ENCODE data around the gene MINDY4.
A peak's percentile ranks its signal among the peaks of the same experiment; 100 is the strongest.

Gene MINDY4

DNA sequence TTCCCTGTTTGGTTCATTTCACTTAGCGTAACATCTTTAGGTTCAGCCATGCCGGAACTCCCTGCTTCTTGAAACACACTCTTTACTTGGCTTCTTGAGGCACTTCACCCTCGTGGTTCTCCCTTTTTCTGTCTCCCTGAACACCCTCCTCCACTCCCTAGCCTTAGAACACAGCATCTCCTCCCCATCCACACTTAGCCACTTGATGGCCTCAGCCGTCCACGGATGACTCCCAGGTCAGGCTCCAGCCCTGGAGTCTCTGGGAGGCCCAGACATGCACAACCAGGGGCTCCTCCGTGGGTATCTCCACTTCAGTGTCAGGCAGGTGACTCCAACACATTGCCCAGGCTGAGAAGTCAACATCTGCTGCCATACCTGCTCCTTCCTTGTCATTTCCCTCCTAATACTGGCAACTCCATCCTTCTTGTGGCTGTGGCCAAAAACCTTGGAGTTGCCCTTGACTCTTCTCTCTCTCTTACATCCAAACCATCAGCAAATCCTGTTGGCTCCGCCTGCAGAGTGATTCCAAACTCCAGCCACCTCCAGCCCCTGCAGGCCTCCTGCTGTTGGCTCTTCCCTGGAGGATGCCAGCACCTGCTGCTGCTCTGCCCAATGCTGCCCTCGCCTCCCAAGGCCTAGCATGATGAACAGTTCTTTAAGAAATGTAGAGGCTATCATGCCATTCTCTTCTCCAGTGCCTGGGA lies 27.7 kb upstream of the MINDY4 start:
- peak; percentile 13 for DNase-seq

DNA sequence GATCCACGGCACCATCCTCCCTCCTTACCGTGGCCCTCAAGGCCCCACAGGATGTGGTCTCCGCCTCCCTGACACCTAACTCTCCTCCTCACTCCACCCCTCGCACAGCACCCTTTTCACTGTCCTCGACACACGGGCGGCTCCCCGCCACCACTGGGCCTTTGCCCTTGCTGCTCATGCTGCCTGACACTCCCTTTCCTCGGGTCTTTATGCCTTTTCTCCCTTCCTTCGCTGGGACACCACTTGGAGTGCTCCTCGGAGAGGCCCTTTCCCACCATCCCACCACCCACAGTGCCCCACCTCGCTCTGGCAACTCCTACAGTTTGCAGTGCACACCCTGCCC lies 27.2 kb upstream of the MINDY4 start:
- DNase-seq: no peak

DNA sequence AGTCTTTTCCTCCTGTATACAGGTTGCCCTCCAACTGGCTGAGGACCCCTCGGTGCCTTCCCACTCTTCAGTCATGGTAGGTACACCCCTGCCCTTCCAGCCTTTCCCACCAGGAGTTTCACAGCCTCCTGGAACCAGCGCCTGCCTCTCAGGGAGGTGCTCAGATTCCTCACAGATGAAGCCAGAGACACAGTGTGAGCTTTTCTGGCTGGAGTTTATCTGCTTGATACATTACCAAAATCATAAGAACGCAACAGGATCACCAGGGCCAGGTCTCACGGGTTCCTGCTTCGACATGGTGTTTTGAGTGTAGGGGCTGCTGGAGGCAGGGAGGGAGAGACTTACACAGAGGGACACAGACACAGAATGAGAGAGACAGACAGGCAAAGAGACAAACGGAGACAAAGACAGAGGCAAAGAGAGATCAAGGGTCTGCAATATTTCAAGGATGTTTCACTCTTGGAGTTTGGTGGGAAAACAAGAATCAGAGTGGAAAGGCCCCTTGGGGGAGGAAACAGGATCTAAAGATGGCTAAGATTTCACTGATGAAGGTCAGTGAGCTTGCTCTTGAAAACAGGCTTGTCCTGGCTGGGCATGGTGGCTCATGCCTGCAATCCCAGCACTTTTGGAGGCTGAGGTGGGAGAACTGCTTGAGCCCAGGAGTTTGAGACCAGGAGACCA lies 25.8 kb upstream of the MINDY4 start:
- DNase-seq: no peak

DNA sequence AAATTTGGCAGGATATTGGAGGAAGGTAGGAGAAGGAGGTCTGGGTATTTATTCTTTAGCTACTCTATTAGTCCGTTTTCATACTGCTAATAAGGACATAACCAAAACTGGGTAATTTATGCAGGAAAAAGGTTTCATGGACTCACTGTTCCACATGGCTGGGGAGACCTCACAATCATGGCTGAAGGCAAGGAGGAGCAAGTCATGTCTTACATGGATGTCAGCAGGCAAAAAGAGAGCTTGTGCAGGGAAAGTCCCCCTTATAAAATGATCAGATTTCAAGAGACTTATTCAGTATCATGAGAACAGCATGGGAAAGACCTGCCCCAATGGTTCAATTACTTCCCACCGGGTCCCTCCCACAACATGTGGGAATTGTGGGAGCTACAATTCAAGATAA lies 21.2 kb upstream of the MINDY4 start:
- no peak for DNase-seq

DNA sequence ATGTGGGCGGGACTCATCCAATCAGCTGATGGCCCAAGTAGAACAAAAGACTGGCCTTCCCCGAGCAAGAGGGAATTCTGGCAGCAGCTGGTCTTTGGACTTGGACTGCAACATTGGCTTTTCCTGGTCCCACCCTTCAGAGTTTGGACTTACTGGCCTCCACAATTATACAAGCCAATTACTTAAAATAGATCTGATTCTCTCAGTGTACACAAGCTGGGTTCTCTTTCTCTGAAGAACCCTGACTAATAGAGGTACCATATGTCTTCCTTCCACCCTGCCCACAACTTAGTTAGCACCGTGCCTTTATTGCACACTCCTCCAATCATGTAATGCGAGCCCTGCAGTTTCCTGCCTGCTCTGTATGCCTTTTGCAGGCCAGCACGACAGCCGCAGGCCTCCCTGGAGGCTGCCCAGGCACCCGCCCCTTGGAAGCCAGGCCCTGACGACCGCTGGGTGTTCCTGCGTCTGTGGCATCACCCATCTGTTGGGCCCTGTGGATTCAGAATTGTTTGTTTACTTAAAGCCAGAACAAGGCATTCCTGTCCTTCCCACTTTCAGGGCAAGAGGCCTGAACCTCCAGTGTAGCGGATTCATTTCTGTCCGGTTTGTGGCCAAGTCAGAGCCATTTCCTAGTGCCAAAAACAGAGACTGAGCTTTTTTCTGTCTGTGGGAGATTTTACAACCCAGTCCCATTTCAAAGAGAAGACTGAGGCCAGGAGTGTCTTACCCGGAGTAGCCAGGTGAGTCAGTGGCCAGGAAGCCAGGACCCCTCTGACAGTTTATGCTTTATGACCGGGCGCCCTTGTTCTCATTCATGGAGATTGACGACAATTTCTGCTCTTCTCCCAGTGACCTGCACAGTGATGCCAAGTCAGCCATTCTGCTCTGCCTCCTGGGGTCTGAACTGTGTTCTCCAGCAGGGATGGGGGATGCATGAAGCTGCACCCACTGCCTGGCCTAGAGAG lies 20.2 kb upstream of the MINDY4 start:
- DNase-seq: no peak

DNA sequence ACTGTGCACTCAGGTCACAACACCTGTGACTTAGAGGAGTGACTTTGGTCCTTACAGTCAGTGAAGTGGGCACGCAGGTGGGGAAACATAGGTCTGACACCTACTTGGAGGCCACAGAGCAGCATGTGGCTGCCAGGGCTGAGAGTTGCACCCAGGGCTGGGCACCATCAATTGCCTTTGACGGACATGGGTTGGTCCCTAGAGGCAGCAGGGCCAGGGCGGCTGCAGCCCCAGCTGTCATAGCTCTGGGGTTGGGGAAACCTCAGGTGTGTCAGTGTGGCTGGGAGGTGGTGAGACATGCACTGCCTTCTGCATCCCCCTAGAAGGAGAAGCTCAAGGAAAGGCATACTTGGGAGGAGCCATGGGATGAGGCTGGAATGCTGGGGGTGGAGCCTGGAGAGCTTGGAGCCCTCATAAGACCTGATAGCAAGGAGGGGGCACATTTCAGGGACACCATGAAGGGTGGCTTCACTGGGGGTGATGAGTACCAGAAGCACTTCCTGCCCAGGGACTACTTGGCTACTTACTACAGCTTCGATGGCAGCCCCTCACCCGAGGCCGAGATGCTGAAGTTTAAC lies 19.4 kb upstream of the MINDY4 start, which contains the start of gene INMT:
INMT (plus strand) TSS at position 440 of the 578 bp plus-strand sequence; CDS start at position 456, 16 bp downstream.
- no peak for DNase-seq

DNA sequence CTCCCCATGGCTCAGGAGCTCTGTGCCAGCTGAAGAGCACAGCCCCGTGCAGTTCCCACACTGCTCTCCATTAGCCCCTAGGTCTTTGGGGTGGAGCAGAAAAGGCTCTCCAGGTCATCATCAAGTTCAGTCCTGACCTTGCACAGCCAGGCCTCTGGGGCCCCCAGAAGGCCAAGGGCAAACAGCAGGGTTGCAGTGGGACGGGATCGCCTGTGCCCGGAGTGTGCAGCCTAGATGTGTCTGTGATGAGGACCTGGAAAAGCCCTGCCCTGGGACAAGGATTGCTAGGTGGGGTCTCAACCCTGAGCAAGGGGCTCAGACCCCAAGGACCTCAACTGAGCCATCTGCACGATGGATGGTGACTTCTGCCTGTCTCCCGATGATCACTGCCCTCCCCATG lies 18.7 kb upstream of the MINDY4 start:
- no peak for DNase-seq

DNA sequence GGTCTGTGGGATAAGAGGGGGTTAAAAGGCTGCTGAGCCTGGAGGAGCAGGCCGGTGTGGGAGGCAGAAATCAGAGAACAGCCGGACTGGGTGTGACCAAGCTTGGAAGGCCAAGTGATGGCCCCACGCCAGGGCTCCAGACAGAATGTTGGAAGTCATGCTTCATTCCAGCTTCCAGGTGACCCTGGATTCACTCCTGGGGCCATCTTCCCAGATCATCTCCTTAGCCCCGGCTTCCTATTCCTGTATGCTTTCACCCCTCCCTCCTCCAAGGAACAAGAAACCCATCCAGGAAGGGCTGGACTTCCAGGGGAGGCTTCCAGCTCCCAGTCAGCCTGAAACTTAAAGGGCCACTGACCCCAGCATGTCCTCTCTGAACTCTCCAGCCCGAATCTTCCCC lies 18.2 kb upstream of the MINDY4 start:
- DNase-seq: no peak

DNA sequence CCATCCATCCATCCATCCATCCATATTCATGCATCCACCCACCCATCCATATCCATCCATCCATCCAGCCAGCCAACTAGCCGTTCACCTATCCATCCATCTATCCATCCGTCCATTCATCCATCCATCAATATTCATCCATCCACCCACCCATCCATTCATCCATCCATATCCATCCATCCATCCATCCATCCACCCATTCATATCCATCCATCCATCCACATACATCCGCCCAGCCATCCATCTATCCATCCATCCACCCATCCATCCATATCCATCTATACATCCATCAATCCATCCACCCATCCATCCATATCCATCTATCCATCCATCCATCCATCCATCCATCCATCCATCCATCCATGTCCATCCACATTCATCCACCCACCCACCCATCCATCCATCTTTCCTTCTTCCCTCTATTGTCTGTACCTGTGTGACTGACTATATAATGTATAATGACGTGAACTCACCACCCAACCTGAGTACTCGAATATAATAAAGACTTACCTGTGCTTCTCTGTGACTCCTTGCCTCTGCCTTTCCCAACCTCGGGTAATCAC lies 16.8 kb upstream of the MINDY4 start:
- no peak for DNase-seq

DNA sequence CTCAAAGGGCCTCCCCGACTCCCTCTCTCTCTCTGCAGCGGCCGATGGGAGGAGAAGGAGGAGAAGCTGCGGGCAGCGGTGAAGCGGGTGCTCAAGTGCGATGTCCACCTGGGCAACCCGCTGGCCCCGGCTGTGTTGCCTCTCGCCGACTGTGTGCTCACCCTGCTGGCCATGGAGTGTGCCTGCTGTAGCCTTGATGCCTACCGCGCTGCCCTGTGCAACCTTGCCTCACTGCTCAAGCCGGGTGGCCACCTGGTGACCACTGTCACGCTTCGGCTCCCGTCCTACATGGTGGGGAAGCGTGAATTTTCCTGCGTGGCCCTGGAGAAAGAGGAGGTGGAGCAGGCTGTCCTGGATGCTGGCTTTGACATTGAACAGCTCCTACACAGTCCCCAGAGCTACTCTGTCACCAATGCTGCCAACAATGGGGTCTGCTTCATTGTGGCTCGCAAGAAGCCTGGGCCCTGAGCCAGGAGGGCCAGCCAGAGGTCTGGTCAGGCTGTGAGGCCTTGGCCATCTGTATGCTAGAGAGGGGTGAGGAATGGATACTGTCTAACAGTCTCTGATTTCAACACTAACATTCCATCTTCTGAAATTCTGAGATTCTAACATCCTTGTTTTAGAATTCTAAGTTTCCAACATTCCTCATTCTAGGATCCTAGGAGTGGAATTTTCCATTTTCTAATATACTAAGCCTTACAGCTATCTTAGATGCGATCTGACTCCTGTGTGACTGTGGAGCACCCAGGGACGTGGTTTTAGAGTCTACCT lies 15.6 kb upstream of the MINDY4 start:
- peak; percentile 35 for DNase-seq

DNA sequence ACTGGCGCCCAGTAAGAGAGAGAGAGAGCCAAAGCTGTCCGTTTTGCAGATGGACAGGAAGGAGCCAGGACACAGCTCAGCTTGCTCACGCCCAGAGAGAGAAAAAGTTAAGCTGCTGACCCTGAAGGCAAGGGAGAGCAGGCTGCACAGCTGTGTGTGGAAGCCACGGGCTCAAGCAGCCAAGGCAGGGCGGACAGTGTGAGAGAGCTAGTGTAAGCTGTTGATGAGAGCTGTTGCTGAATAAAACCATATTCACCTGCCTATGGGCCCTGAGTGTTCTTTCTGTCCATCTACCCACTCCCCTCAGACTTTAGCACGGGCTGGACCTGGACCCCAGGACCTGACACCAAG lies 13.9 kb upstream of the MINDY4 start:
- no peak for DNase-seq

DNA sequence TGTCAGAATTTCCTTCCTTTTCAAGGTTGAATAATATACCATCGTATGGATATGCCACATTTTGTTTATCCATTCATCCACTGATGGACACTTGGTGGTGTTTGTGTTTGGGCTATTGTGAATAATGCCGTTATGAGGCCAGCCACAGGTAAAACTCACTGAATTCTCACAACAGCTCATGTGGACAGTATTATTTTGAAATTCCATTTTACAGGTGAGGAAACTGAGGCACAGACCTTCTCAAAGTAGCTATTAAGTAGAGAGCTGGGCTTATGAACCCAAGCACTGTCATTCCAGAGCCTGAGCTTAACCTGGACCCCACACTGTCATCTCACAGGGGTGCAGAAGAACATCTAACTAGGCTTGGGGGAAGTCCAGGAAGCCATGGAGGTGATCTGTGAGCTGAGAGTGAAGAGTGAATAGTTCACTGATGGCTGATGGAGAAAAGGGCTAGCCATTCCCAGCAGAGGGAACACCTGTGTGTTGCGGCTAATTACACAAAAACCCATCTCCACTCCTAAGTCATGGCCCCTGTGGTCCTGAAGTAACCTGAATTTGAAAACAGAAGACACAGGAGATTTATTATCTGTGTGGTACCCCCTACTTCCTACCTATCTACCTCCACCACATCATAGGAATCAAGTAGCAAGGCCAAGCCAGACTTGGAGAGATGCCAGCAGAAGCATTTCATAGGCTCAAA lies 10.6 kb upstream of the MINDY4 start:
- no peak for DNase-seq

DNA sequence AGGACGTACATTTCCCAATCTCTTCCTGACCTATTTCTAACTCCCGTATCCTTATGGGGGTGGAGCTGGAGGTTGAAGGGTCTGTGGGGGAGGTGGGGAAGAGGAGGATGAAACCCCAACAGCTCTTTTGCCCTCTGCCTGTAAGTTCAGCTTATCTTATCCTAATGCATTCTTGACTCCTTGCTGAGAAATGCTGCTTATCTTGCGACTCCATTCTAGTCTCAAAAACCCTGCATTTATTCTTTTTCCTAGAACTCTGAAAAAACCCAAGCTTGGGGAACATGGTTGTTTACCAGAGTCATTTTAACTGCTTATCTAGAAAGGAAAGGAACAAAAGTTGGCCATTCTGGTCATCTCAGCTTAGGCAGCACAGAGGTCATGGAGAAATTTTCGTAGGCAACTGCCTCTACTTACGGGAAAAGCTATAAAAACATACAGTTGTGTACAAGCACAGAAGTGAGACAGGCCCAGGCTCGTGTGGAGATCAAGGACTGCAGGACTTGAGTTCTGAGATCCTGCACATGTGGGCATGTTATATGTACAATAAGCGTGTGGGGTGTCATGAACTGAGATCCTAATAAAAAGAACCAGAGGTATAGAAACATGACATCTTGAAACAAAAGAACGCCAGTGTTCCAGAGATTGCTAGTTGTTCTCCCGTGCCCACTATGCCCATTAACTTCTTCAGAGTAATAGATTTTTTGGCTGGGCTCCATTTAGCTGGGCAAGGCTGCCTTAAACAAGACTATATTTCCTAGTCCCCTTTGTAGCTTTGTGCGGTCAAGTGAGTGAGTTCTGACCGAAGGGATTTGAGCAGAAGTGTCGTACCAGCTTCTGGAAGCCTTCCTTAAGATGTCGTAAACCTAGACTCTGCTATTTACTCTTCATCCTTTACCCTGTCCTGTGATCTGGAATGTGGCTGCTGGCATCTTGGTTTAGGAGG lies 9.7 kb upstream of the MINDY4 start:
- DNase-seq: no peak

DNA sequence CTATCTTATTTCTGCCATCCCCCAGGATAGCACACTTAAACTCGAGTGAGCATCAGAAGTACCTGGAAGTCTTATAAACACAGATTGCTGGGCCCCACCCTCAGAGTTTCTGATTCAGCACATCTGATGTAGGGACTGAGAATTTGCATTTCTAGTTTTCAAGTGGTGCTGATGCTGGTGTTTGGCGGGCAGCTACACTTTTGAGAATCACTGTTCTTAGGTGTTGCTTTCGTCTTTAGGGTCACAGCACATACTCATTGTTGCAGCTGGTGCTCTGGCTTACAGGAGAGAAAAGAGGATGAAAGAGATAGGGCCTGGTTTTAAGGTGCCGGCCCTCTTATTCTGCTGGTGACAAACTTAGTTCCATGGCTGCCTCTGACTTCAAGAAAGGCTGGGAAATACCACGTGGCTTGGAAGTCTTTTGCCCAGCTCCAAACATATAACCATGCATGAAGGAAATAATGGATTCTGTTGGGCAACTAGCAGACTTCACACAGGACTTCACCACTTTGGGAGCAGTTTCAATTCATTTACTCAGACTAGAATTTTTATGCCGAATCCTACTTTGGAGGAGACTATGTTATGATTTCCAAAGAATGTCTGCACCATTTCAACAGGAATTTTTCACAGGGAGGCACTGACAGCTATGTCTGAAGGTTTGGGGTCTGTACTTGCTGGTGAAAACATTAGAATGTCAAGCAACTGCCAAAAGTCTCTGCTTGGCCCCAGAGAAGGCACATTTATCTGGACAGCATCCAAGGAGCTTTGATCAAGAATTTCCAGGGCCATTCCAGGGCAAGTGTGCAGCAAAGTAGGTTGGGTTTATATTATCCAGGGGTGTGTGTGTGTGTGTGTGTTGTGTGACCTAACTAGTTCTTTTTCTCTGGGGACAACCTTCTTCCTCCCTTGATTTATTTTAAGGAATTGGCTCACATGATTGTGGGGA lies 6.9 kb upstream of the MINDY4 start:
- DNase-seq: no peak

DNA sequence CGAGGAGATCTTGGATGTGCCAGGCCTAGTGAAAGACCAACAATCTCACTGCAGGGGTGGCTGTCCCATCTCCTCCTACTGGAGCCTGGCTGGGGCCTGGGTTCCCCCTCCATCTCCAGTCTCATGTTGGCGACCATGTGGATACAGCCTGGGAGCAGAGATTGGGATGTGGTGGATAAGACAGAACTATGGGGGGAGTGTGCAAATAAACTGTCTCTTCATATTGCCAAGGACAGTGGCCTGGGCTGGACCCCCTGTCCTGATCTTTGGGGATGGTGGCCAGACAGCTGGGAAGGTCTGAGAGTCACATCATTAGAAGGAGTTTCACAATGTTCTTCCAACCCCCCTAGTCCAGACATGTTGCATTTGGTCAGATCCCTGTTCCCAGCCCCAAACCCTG lies 5.8 kb upstream of the MINDY4 start:
- DNase-seq: no peak

DNA sequence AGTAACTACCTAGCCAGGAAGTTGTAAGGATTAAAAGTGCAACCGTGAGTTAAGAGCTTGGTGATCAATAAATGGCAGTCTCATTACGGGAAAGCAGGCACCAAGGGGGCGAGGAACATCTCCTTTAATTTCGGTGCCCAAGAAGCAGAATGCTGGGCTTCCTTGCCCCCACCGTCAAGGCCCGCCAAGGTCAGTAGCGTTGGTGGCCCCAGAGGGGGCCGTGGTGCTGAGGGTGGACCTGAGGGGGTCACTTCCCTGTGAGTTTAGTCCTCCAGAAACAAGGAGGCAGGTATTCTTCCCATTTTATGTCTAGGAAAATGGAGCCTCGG lies 408 bp upstream of the MINDY4 start:
- no peak for DNase-seq

DNA sequence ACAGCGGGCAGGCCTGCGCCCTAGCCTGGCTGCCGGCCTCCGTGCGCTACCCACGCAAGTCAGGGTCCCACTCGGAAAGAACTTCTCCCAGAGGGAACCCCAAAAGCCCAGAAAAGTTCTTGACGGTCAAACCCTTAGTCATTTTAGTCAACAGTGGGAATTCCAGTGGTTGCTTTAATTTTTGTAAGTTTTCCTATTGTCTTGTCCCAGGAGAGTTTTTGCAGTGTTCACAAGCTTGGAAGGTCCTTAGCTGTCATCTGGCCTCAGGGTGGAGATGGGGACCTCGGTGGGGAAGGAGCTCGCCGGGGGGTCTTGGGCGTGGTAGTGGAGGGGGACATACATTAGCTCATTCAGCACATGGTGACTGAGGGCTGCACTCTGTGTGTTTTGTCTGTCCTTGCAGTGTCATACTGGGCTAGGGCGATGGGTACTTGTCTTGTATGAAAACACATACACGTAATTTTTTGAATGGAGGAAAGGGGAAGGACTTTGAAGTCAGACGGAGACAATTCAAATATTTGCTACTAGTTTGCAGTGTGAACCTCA lies 736 bp downstream of the MINDY4 start:
- no peak for DNase-seq

DNA sequence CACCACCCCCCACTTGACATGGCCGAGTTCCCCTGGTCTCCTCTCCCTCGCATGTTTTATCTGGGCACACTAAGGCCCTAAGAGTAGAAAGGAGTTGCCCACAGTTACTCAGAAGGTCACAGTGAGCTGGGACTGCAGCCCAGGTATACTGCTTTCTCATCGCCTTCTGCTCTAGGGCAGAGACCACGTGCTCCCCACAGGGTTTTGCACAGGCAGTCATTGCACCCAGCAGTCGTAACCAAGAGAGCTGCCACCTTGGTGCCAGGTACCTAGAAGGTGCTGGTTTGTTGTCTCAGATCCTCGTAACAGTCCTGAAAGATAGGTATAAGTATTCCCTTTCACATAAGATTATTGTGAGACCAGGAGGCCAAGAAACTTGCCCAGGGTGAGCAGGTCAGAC lies 1.8 kb downstream of the MINDY4 start:
- no peak for DNase-seq

DNA sequence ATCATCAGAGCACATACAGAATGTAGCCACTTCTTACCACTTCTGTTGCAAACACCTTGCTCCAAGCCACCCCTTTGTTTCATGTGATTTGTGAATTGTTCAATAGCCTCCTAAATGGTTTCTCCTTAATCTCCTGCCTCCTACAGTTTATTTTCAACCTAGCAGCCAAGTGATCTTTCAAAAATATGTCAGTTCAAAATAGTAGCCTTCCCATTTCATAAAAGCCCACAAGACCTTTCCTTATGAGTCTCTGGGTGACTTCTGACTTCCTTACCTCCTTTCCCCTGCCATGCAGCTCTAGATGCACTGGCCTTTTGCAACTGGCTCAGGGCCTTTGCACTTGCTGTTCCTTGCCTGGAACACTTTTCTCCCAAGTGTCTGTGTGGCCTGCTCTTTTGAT lies 4.8 kb downstream of the MINDY4 start:
- no peak for DNase-seq
